Stomach (tissue), 9 donors: Measurements from ENCODE around the gene SUPT20H. TPM values are rescaled to one million over a fixed set of nuclear protein-coding genes. Genes with fewer than 3 reads are reported as not detected.

Experiments
- DNase-seq, 2 donors: peaks; one replicate each; pipeline versions ENCODE4 v3.0.0 to v3.0.0-alpha.2; 2013 to 2019
- H3K27ac ChIP-seq, 5 donors: fragments of 200-600 bp in 4 of 5; sonication (generic) in 4 of 5; one replicate each; pipeline ENCODE4 v1.5.1; 2013 to 2019; ENCODE audit warnings: mild to moderate bottlenecking in 1 of 5, moderate library complexity in 1 of 5
- H3K27me3 ChIP-seq, 3 donors: fragments of 200-600 bp; sonication (generic); one replicate each; pipeline ENCODE4 v1.5.1; 2017 to 2019; ENCODE audit warnings: mixed run types in 1 of 3
- H3K36me3 ChIP-seq, 4 donors: fragments of 200-600 bp; sonication (generic); 1 replicate in 3 of 4; 2 replicates in 1 of 4; pipeline ENCODE4 v1.5.1; 2016 to 2019
- H3K4me1 ChIP-seq, 4 donors: fragments of 200-600 bp; sonication (generic); one replicate each; pipeline ENCODE4 v1.5.1; 2016 to 2019
- H3K4me3 ChIP-seq, 4 donors: fragments of 200-600 bp; sonication (generic) in 3 of 4; one replicate each; pipeline ENCODE4 v1.5.1; 2016 to 2019; ENCODE audit warnings: mild to moderate bottlenecking in 1 of 4
- H3K9me3 ChIP-seq, 4 donors: fragments of 200-600 bp; sonication (generic); one replicate each; pipeline ENCODE4 v1.5.1; 2016 to 2019
- EP300 ChIP-seq: sonication (generic); formaldehyde crosslinking; IDR thresholded peaks from one replicate; pipeline ENCODE4 v1.6.1; 2017; ENCODE audit warnings: antibody characterized with exemption
- POLR2A ChIP-seq, 4 donors: fragments of 450-650 bp; IDR thresholded peaks; one replicate each; pipeline ENCODE4 v1.6.1; 2016; ENCODE audit warnings: antibody characterized with exemption in 4 of 4, control low read depth in 2 of 4, mild to moderate bottlenecking in 1 of 4, moderate library complexity in 1 of 4
- POLR2AphosphoS5 ChIP-seq, 3 donors: sonication (generic); formaldehyde crosslinking; IDR thresholded peaks; one replicate each; pipeline ENCODE4 v1.6.1; 2016; ENCODE audit warnings: antibody characterized with exemption in 3 of 3
- WGBS, 5 donors: extraction: QIAGEN DNeasy Blood & Tissue Kit in 3 of 5; methylation state at CpG; one replicate each; pipeline versions ENCODE4 v1.1.5 to v1.1.7; 2013 to 2018; 5-methylcytosine and 5-hydroxymethylcytosine counted together
- intact Hi-C: fragments of 100-400 bp; cut with DNase I; formaldehyde crosslinking; loops from one replicate; pipeline ENCODE4 v1.15.1; 2023; ENCODE audit warnings: low total_unique reads
- polyA plus RNA-seq, 3 donors: library from polyadenylated mRNA; stranded (reverse); fragments of 200-250 nt; gene quantifications; one replicate each; pipeline ENCODE4 v1.2.3, GENCODE V29; 2013
- total RNA-seq, 5 donors: library from RNA; depleted of rRNA; stranded (reverse); fragments of >200 nt; gene quantifications; one replicate each; pipeline versions ENCODE4 v1.1.0 to v1.2.3, GENCODE V29; 2014 to 2016
- TF ChIP-seq, protein P1 (sequence below), 7 experiments: fragments of 450-650 bp in 4 of 7; fragments of 200-600 bp in 3 of 7; sonication (generic) in 3 of 7; IDR thresholded peaks; one replicate each; pipeline ENCODE4 v1.5.1; 2016 to 2019; ENCODE audit warnings: antibody characterized with exemption in 7 of 7, control low read depth in 2 of 7, mild to moderate bottlenecking in 1 of 7
- donor health status: healthy with polysubstance abuse.
- donor health status: Bipolar disorder and iron deficiency.
- donor health status: healthy.

Gene SUPT20H
- total and polyA plus RNA-seq, 8 donors = 16.9 to 152 (median 57.2) TPM

GRCh38 chr13:37040789-37041188 is 18.7 kb downstream of the SUPT20H start:
- no peak overlapping the region for H3K4me3 ChIP-seq
- no peaks in the 10 kb centered on the region for H3K27me3 ChIP-seq
- H3K27ac ChIP-seq = no peak overlapping the region
- H3K36me3 ChIP-seq = peaks cover 57 to 99% (median 96%) of the 10 kb centered on the region in 4 donors
- TF ChIP-seq POLR2A (IDR thresholded peaks at IDR 0.05) = no peak
- TF ChIP-seq, protein P1, sequence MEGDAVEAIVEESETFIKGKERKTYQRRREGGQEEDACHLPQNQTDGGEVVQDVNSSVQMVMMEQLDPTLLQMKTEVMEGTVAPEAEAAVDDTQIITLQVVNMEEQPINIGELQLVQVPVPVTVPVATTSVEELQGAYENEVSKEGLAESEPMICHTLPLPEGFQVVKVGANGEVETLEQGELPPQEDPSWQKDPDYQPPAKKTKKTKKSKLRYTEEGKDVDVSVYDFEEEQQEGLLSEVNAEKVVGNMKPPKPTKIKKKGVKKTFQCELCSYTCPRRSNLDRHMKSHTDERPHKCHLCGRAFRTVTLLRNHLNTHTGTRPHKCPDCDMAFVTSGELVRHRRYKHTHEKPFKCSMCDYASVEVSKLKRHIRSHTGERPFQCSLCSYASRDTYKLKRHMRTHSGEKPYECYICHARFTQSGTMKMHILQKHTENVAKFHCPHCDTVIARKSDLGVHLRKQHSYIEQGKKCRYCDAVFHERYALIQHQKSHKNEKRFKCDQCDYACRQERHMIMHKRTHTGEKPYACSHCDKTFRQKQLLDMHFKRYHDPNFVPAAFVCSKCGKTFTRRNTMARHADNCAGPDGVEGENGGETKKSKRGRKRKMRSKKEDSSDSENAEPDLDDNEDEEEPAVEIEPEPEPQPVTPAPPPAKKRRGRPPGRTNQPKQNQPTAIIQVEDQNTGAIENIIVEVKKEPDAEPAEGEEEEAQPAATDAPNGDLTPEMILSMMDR (IDR thresholded peaks at IDR 0.05) = no peak
- no peak for TF ChIP-seq EP300
- no peak for TF ChIP-seq POLR2AphosphoS5 (IDR thresholded peaks at IDR 0.05)
- no peaks in the 10 kb centered on the region for H3K9me3 ChIP-seq
- DNase-seq = no peak
- intact Hi-C loops = no loop called here
- H3K4me1 ChIP-seq = no peaks in the 10 kb centered on the region

GRCh38 chr13:37039896-37040295 is 19.6 kb downstream of the SUPT20H start:
- Histone ChIP-seq H3K36me3 (peaks cover 64 to 99% (median 97%) of the 10 kb centered on the region in 4 donors), H3K9me3 (no peaks in the 10 kb centered on the region)
- intact Hi-C loops = no loop called here

DNA sequence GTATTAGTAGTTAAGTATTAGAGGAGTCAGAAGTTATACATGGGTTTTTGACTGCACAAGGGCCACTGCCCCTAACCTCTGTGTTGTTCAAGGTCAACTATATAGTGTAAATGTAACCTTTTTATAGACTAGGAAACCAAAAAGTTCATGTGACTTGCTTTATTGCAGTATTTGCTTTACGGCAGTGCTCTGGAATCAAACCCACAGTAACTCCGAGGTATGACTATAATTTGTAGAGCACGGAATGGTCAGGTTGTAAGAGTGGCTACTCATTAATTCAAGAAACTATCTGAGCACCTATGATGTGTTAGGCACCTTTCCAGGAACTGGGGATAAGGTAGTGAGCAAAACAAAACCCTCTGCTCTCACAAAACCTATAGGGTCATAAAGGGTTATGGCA is 22.2 kb downstream of the SUPT20H start:
- WGBS, 5 donors = 94 to 100% (median 97%) methylated on average over 3 of the region's 3 CpGs
- Histone ChIP-seq H3K9me3 (no peaks in the 10 kb centered on the region), H3K27me3 (no peaks in the 10 kb centered on the region), H3K27ac (no peak overlapping the region), H3K4me3 (no peak overlapping the region), H3K36me3 (peaks cover 60 to 100% (median 99%) of the 10 kb centered on the region in 4 donors), H3K4me1 (no peaks in the 10 kb centered on the region)
- no peak for DNase-seq
- intact Hi-C loops = no loop called here
- no peak for TF ChIP-seq POLR2A (IDR thresholded peaks at IDR 0.05)
- TF ChIP-seq, protein P1 (IDR thresholded peaks at IDR 0.05) = no peak

More at GRCh38 chr13:37039896-37040295, 19.6 kb downstream of the SUPT20H start:
- no peak overlapping the region for H3K4me3 ChIP-seq
- no peak for TF ChIP-seq EP300
- TF ChIP-seq POLR2AphosphoS5 (IDR thresholded peaks at IDR 0.05) = no peak
- TF ChIP-seq, protein P1 (IDR thresholded peaks at IDR 0.05) = no peak
- no peak for TF ChIP-seq POLR2A (IDR thresholded peaks at IDR 0.05)
- no peak for DNase-seq
- no peak overlapping the region for H3K27ac ChIP-seq
- no peaks in the 10 kb centered on the region for H3K4me1 ChIP-seq
- no peaks in the 10 kb centered on the region for H3K27me3 ChIP-seq

DNA sequence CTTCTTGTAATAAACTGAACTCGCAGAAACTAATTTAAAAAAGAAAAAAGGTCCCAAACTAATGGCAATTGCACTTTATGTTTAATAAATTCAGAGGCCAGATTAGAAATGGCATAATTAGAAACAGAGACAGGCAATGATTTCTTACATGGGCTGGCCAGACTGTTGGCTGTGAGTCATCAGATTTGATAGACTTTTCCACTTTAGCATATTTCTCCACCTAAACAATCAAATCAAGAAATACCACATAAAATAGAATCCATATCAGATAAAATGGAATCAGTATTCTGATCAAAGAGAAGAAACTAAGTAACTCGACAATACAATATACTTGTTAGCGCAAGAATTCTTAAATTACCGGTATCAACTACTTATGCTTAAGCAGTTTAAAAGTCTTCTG is 29.9 kb downstream of the SUPT20H start:
- Histone ChIP-seq H3K27ac (no peak overlapping the region), H3K9me3 (no peaks in the 10 kb centered on the region), H3K27me3 (no peaks in the 10 kb centered on the region), H3K36me3 (peaks cover 49 to 100% (median 100%) of the 10 kb centered on the region in 4 donors), H3K4me3 (no peak overlapping the region), H3K4me1 (peaks cover 0 to 4% (median 0%) of the 10 kb centered on the region in 4 donors)
- intact Hi-C loops = no loop called here
- WGBS, 5 donors = 90 to 92% (median 90%) methylated on average over 4 of the region's 4 CpGs
- DNase-seq = no peak
- TF ChIP-seq EP300 (no peak), POLR2AphosphoS5 (IDR thresholded peaks at IDR 0.05) (no peak), POLR2A (IDR thresholded peaks at IDR 0.05) (no peak)
- TF ChIP-seq, protein P1 (IDR thresholded peaks at IDR 0.05) = no peak
